Measurements from ENCODE around the gene ADGRL4.

The ADGRL4 gene

GRCh38 chr1:79006564-79006963 lies at the start of gene ADGRL4:
TSS of gene ADGRL4 (minus strand) at chr1:79006730. CDS start at chr1:79006654, 76 bp downstream.
- H3K79me2 ChIP-seq (ENCODE audit: control insufficient read depth, insufficient read depth, low read length, unreplicated experiment): peaks cover 51% of the 10 kb centered on the region
- peaks cover 18% of the 10 kb centered on the region for H3K4me1 ChIP-seq (ENCODE audit: control insufficient read depth, insufficient read depth, low read length, unreplicated experiment)
- no peaks in the 10 kb centered on the region for H3K27me3 ChIP-seq (ENCODE audit: insufficient read depth, low read length)
- peak within 1 kb of the TSS; percentile 54 for H3K27ac ChIP-seq (ENCODE audit: low read depth, low read length)
- H2AFZ ChIP-seq (ENCODE audit: low read length, unreplicated experiment): peak within 1 kb of the TSS; percentile 64
- peaks cover 14% of the 10 kb centered on the region for H3K36me3 ChIP-seq (ENCODE audit: insufficient read depth, low read length)
- H3K4me3 ChIP-seq (ENCODE audit: low read depth, low read length): peak within 1 kb of the TSS; percentile 83

- Histone ChIP-seq H3K4me3 (ENCODE audit: low read depth, low read length) (no peak overlapping the region), H3K79me2 (ENCODE audit: control insufficient read depth, insufficient read depth, low read length, unreplicated experiment) (no peaks in the 10 kb centered on the region)
Observed at GRCh38 chr1:79055856-79056255, 49.3 kb upstream of the ADGRL4 start.

GRCh38 chr1:79052829-79053449 lies 46.4 kb upstream of the ADGRL4 start:
- peak overlapping the region; percentile 29 for H3K27ac ChIP-seq (ENCODE audit: low read depth, low read length)
- peak overlapping the region; percentile 68 for H3K4me3 ChIP-seq (ENCODE audit: low read depth, low read length)
- no peaks in the 10 kb centered on the region for H3K79me2 ChIP-seq (ENCODE audit: control insufficient read depth, insufficient read depth, low read length, unreplicated experiment)
- peaks cover 7% of the 10 kb centered on the region for H3K36me3 ChIP-seq (ENCODE audit: insufficient read depth, low read length)
- peak overlapping the region; percentile 87 for H2AFZ ChIP-seq (ENCODE audit: low read length, unreplicated experiment)
- H3K4me1 ChIP-seq (ENCODE audit: control insufficient read depth, insufficient read depth, low read length, unreplicated experiment): peaks cover 4% of the 10 kb centered on the region
- no peaks in the 10 kb centered on the region for H3K27me3 ChIP-seq (ENCODE audit: insufficient read depth, low read length)

More at GRCh38 chr1:79055856-79056255, 49.3 kb upstream of the ADGRL4 start:
- Histone ChIP-seq H3K4me1 (ENCODE audit: control insufficient read depth, insufficient read depth, low read length, unreplicated experiment) (peaks cover 4% of the 10 kb centered on the region), H3K27me3 (ENCODE audit: insufficient read depth, low read length) (no peaks in the 10 kb centered on the region), H2AFZ (ENCODE audit: low read length, unreplicated experiment) (no peak overlapping the region), H3K36me3 (ENCODE audit: insufficient read depth, low read length) (peaks cover 7% of the 10 kb centered on the region), H3K27ac (ENCODE audit: low read depth, low read length) (no peak overlapping the region)

DNA sequence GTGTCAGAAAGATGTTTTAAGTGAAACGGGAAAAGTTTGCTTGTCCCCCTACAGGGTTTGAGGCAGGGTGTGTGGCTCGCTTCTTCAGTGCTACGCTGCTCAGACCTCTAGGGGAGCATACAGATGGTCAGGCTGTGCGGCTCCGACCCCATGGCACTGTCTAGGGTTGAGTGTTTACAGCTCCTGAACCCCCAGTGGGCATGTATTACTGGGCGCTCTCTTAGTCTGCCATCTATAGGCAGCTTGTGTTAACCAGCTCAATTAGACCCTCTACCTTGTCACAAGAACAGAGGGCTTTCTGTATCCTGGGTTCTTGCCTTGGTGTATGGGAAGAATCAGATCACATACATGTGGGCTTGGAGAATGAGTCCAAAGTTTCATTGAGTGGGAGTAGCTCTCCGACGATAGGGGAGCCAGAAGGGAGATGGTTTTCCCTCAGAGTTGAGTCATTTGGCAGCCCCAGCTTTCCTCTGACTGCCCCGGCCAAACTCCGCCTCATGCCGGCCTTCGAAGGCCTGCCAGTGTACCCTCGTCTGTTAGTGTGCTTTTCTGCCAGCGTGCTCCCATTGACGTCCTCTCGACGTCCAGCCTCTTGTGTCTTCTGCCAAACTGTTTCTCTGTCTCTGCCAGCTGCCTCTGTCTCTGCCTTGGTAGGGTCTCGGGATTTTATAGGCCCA lies 38.6 kb upstream of the ADGRL4 start:
- Histone ChIP-seq H2AFZ (ENCODE audit: low read length, unreplicated experiment) (peak overlapping the region; percentile 55), H3K4me1 (ENCODE audit: control insufficient read depth, insufficient read depth, low read length, unreplicated experiment) (peaks cover 45% of the 10 kb centered on the region), H3K27me3 (ENCODE audit: insufficient read depth, low read length) (no peaks in the 10 kb centered on the region), H3K4me3 (ENCODE audit: low read depth, low read length) (no peak overlapping the region), H3K79me2 (ENCODE audit: control insufficient read depth, insufficient read depth, low read length, unreplicated experiment) (no peaks in the 10 kb centered on the region), H3K27ac (ENCODE audit: low read depth, low read length) (peak overlapping the region; percentile 21), H3K36me3 (ENCODE audit: insufficient read depth, low read length) (no peaks in the 10 kb centered on the region)

GRCh38 chr1:79043506-79043905 lies 37.0 kb upstream of the ADGRL4 start:
- Histone ChIP-seq H2AFZ (ENCODE audit: low read length, unreplicated experiment) (peak overlapping the region; percentile 66), H3K79me2 (ENCODE audit: control insufficient read depth, insufficient read depth, low read length, unreplicated experiment) (no peaks in the 10 kb centered on the region), H3K4me3 (ENCODE audit: low read depth, low read length) (peak overlapping the region; percentile 35), H3K27me3 (ENCODE audit: insufficient read depth, low read length) (no peaks in the 10 kb centered on the region), H3K36me3 (ENCODE audit: insufficient read depth, low read length) (no peaks in the 10 kb centered on the region), H3K27ac (ENCODE audit: low read depth, low read length) (peak overlapping the region; percentile 93), H3K4me1 (ENCODE audit: control insufficient read depth, insufficient read depth, low read length, unreplicated experiment) (peaks cover 50% of the 10 kb centered on the region)

DNA sequence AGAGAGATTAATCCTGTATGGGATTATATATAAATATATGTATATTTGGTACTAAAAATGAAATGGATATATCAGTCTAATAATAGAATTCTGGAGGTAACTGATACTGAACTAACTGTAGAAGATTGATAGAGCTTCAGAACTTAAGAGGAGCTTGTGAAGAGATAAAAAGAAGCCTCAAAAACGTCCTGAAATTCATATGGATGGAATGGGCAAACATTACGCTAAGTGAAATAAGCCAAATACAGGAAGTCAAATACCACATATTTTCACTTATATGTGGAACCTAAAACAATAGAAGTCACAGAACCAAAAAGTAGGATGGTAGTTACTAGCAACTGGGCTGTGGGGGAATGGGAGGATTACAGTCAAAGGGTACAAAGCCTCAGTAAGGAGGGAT lies 36.0 kb upstream of the ADGRL4 start:
- Histone ChIP-seq H3K79me2 (ENCODE audit: control insufficient read depth, insufficient read depth, low read length, unreplicated experiment) (no peaks in the 10 kb centered on the region), H2AFZ (ENCODE audit: low read length, unreplicated experiment) (peak overlapping the region; percentile 94), H3K4me3 (ENCODE audit: low read depth, low read length) (no peak overlapping the region), H3K27me3 (ENCODE audit: insufficient read depth, low read length) (no peaks in the 10 kb centered on the region), H3K36me3 (ENCODE audit: insufficient read depth, low read length) (no peaks in the 10 kb centered on the region), H3K27ac (ENCODE audit: low read depth, low read length) (peak overlapping the region; percentile 93), H3K4me1 (ENCODE audit: control insufficient read depth, insufficient read depth, low read length, unreplicated experiment) (peaks cover 50% of the 10 kb centered on the region)

DNA sequence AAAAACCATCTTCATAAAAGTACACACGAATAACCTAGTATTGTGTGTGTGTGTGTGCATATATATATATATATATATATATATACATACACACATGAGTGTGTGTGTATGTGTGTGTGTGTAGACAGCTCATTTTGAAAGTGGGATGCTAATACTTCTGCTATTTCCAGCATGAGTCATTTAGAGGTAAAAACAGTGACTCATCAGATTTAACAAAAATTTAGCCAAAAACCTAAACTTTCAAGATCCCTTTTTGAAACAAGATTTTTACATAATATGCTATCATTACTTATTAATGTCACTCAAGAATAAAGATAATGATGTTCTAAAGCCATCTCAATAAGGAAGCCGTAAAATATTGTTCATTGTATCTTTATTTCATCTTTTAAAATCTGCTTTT lies 35.6 kb upstream of the ADGRL4 start:
- peak overlapping the region; percentile 93 for H3K27ac ChIP-seq (ENCODE audit: low read depth, low read length)
- H3K4me1 ChIP-seq (ENCODE audit: control insufficient read depth, insufficient read depth, low read length, unreplicated experiment): peaks cover 46% of the 10 kb centered on the region
- H2AFZ ChIP-seq (ENCODE audit: low read length, unreplicated experiment): no peak overlapping the region
- H3K36me3 ChIP-seq (ENCODE audit: insufficient read depth, low read length): no peaks in the 10 kb centered on the region
- H3K79me2 ChIP-seq (ENCODE audit: control insufficient read depth, insufficient read depth, low read length, unreplicated experiment): no peaks in the 10 kb centered on the region
- no peak overlapping the region for H3K4me3 ChIP-seq (ENCODE audit: low read depth, low read length)
- no peaks in the 10 kb centered on the region for H3K27me3 ChIP-seq (ENCODE audit: insufficient read depth, low read length)

DNA sequence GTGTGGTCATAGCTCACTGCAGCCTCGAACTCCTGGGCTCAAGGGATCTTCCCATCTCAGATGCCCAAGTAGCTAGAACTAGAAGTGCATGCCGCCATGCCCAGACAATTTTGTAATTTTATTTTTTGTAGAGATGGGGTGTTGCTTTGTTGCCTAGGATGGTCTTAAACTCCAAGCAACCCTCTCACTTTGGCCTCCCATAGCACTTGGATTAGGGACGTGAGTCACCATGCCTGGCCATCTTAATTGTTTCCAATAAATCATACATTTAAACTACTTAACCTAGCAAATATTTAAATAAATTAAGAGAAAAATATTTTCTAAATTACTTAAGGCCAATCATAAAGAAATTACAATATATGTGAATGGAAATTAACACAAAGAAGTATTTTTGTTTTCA lies 35.1 kb upstream of the ADGRL4 start:
- H3K4me1 ChIP-seq (ENCODE audit: control insufficient read depth, insufficient read depth, low read length, unreplicated experiment): peaks cover 46% of the 10 kb centered on the region
- H3K36me3 ChIP-seq (ENCODE audit: insufficient read depth, low read length): no peaks in the 10 kb centered on the region
- no peak overlapping the region for H2AFZ ChIP-seq (ENCODE audit: low read length, unreplicated experiment)
- H3K4me3 ChIP-seq (ENCODE audit: low read depth, low read length): no peak overlapping the region
- H3K27ac ChIP-seq (ENCODE audit: low read depth, low read length): peak overlapping the region; percentile 93
- H3K79me2 ChIP-seq (ENCODE audit: control insufficient read depth, insufficient read depth, low read length, unreplicated experiment): no peaks in the 10 kb centered on the region
- H3K27me3 ChIP-seq (ENCODE audit: insufficient read depth, low read length): no peaks in the 10 kb centered on the region

- H3K27me3 ChIP-seq (ENCODE audit: insufficient read depth, low read length): no peaks in the 10 kb centered on the region
- H3K4me3 ChIP-seq (ENCODE audit: low read depth, low read length): peak overlapping the region; percentile 74
Observed at GRCh38 chr1:79040424-79041082, 34.0 kb upstream of the ADGRL4 start.

DNA sequence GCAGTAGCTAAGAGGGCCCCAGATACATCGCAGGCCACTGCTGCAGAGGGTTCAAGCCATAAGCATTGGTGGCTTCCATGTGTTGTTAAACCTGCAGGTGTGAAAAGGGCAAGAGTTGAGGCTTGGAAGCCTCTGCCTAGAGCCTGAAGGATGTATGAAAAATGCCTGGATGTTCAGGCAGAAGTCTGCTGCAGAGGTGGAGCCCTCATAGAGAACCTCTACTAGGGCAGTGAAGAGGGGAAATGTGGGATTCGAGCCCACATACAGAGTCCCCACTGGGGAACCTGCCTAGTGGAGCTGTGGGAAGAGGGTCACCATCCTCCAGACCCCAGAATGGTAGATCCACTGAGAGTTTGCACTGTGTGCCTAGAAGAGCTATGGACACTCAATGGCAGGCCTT lies 30.6 kb upstream of the ADGRL4 start:
- H3K4me1 ChIP-seq (ENCODE audit: control insufficient read depth, insufficient read depth, low read length, unreplicated experiment): peaks cover 18% of the 10 kb centered on the region
- no peaks in the 10 kb centered on the region for H3K79me2 ChIP-seq (ENCODE audit: control insufficient read depth, insufficient read depth, low read length, unreplicated experiment)
- H3K4me3 ChIP-seq (ENCODE audit: low read depth, low read length): no peak overlapping the region
- no peak overlapping the region for H3K27ac ChIP-seq (ENCODE audit: low read depth, low read length)
- no peaks in the 10 kb centered on the region for H3K27me3 ChIP-seq (ENCODE audit: insufficient read depth, low read length)
- H3K36me3 ChIP-seq (ENCODE audit: insufficient read depth, low read length): no peaks in the 10 kb centered on the region
- no peak overlapping the region for H2AFZ ChIP-seq (ENCODE audit: low read length, unreplicated experiment)

More at GRCh38 chr1:79040424-79041082, 34.0 kb upstream of the ADGRL4 start:
- no peaks in the 10 kb centered on the region for H3K79me2 ChIP-seq (ENCODE audit: control insufficient read depth, insufficient read depth, low read length, unreplicated experiment)
- peaks cover 46% of the 10 kb centered on the region for H3K4me1 ChIP-seq (ENCODE audit: control insufficient read depth, insufficient read depth, low read length, unreplicated experiment)
- peak overlapping the region; percentile 93 for H3K27ac ChIP-seq (ENCODE audit: low read depth, low read length)
- no peaks in the 10 kb centered on the region for H3K36me3 ChIP-seq (ENCODE audit: insufficient read depth, low read length)
- peak overlapping the region; percentile 86 for H2AFZ ChIP-seq (ENCODE audit: low read length, unreplicated experiment)

All from ACC112 (cell line).